A673 (cell line): ENCODE data around the gene MED14. TPM values are rescaled to one million over a fixed set of nuclear protein-coding genes. Genes with fewer than 3 reads are reported as not detected.

Experiments used
- BruUV-seq: library from RNA; stranded (reverse); fragments of 400-500 nt; replicated peaks from 2 replicates; lab custom pipeline; 2021; lab: Mats Ljungman, UMichigan
- CTCF ChIA-PET: fragments of 300-600 bp; sonication (Branson Sonifier 250); formaldehyde crosslinking; loops from one replicate; lab custom pipeline; 2022; ENCODE audit warnings: antibody characterized with exemption; lab: Charles Lee
- POLR2A ChIA-PET: fragments of 300-600 bp; sonication (Branson Sonifier 250); formaldehyde crosslinking; loops from one replicate; lab custom pipeline; 2022; ENCODE audit warnings: antibody characterized with exemption; ENCODE audit not compliant: low non-redundant PET; lab: Charles Lee
- DNase-seq: peaks from one replicate; pipeline ENCODE4 v3.0.0-alpha.2; 2015; ENCODE audit warnings: low spot score
- H3K27ac ChIP-seq: fragments of 200-600 bp; sonication (generic); 2 replicates; pipeline ENCODE4 v1.5.1; 2016; ENCODE audit warnings: mixed run types, low read depth, mild to moderate bottlenecking, mixed read lengths, antibody characterized with exemption, low read length; ENCODE audit not compliant: poor library complexity, severe bottlenecking
- H3K27me3 ChIP-seq: fragments of 200-600 bp; sonication (generic); replicated peaks from 2 replicates; pipeline ENCODE4 v1.6.1; 2017; ENCODE audit warnings: mixed run types, low read depth, mild to moderate bottlenecking, mixed read lengths, antibody characterized with exemption, low read length; ENCODE audit not compliant: insufficient read depth, poor library complexity
- H3K36me3 ChIP-seq: fragments of 200-600 bp; sonication (generic); 2 replicates; pipeline ENCODE4 v1.6.1; 2016; ENCODE audit warnings: mixed run types, mild to moderate bottlenecking, mixed read lengths, antibody characterized with exemption, low read length; ENCODE audit not compliant: insufficient read depth, poor library complexity, severe bottlenecking
- H3K4me1 ChIP-seq: fragments of 200-600 bp; sonication (generic); 2 replicates; pipeline ENCODE4 v1.6.1; 2017; ENCODE audit warnings: mixed run types, mild to moderate bottlenecking, mixed read lengths, antibody characterized with exemption, low read length; ENCODE audit not compliant: insufficient read depth, poor library complexity, severe bottlenecking
- H3K4me3 ChIP-seq: fragments of 200-600 bp; sonication (generic); 2 replicates; pipeline ENCODE4 v1.5.1; 2016; ENCODE audit warnings: low read depth, mixed run types, mild to moderate bottlenecking, mixed read lengths, low read length; ENCODE audit not compliant: poor library complexity, severe bottlenecking
- H3K9me3 ChIP-seq: fragments of 200-600 bp; sonication (generic); 2 replicates; pipeline ENCODE4 v1.6.1; 2016; ENCODE audit warnings: mixed run types, low read depth, mild to moderate bottlenecking, mixed read lengths, antibody characterized with exemption, low read length; ENCODE audit not compliant: poor library complexity, severe bottlenecking
- CTCF ChIP-seq: fragments of 300-800, 200-600 bp; sonication (generic); conservative IDR thresholded peaks from 2 replicates; pipeline ENCODE4 v1.5.1; 2017; ENCODE audit warnings: low read depth, mild to moderate bottlenecking, antibody characterized with exemption, low read length, moderate library complexity, mixed read lengths
- EZH2 ChIP-seq: fragments of 200-600 bp; sonication (generic); IDR thresholded peaks from 2 replicates; pipeline ENCODE4 v1.6.1; 2017; ENCODE audit warnings: borderline replicate concordance, low read depth, mild to moderate bottlenecking, mixed read lengths, antibody characterized with exemption, low read length; ENCODE audit not compliant: poor library complexity, severe bottlenecking
- intact Hi-C: fragments of 100-400 bp; cut with micrococcal nuclease; formaldehyde crosslinking; loops from one replicate; pipeline ENCODE4 v1.10.0; 2022; ENCODE audit not compliant: unreplicated experiment
- total RNA-seq: library from RNA; stranded (reverse); gene quantifications from 2 replicates; pipeline ENCODE4 v1.2.3, GENCODE V29; 2021

Gene MED14
- total RNA-seq, 1 experiment from 2014 or later = 59.1 TPM

GRCh38 chrX:40685362-40685918, 49.9 kb downstream of the MED14 start:
- no TSS peak for BruUV-seq
- no peak for TF ChIP-seq CTCF
- TF ChIP-seq EZH2 = no peak
- ChIA-PET CTCF (no interaction called here), POLR2A (no interaction called here)
- intact Hi-C loops = no loop called here
- H3K36me3 ChIP-seq = peaks cover 11% of the 10 kb centered on the region
- DNase-seq = no peak
- no peaks in the 10 kb centered on the region for H3K9me3 ChIP-seq
- H3K27me3 ChIP-seq = no peaks in the 10 kb centered on the region
- H3K27ac ChIP-seq = no peak overlapping the region
- no peak overlapping the region for H3K4me3 ChIP-seq
- no peaks in the 10 kb centered on the region for H3K4me1 ChIP-seq

GRCh38 chrX:40684092-40684491, 51.2 kb downstream of the MED14 start:
- Histone ChIP-seq H3K4me1 (no peaks in the 10 kb centered on the region), H3K4me3 (no peak overlapping the region), H3K36me3 (peaks cover 11% of the 10 kb centered on the region), H3K27me3 (no peaks in the 10 kb centered on the region), H3K27ac (no peak overlapping the region), H3K9me3 (no peaks in the 10 kb centered on the region)
- TF ChIP-seq CTCF (no peak), EZH2 (no peak)
- POLR2A ChIA-PET = no interaction called here
- CTCF ChIA-PET = no interaction called here
- no peak for DNase-seq
- no TSS peak for BruUV-seq
- intact Hi-C loops = no loop called here

GRCh38 chrX:40683245-40683644, 52.1 kb downstream of the MED14 start:
- peaks cover 11% of the 10 kb centered on the region for H3K36me3 ChIP-seq
- ChIA-PET POLR2A (no interaction called here), CTCF (no interaction called here)
- BruUV-seq = no TSS peak
- no peaks in the 10 kb centered on the region for H3K4me1 ChIP-seq
- intact Hi-C loops = no loop called here
- no peak overlapping the region for H3K27ac ChIP-seq
- TF ChIP-seq EZH2 = no peak
- no peak for TF ChIP-seq CTCF
- no peaks in the 10 kb centered on the region for H3K27me3 ChIP-seq
- H3K9me3 ChIP-seq = no peaks in the 10 kb centered on the region
- DNase-seq = no peak
- no peak overlapping the region for H3K4me3 ChIP-seq
